ENCODE results near the gene SLCO2A1.

Gene SLCO2A1

DNA sequence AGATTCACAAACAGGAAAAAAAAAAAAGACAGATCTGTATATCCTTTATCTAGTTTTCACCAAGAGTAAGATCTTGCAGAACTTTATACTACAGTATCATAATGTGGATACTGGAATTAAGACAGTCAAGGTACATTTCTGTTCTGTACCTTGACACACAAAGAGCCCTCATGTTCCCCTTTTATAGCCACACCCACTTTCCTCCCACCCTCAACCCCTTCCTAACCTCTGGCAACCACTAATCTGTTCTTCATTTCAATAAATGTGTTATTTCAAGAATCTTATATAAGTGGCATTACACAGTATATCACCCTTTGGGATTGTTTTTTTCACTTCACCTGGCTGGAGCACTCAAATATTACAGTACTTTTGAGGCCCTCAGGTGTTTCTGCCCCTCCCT, 130.4 kb downstream of the SLCO2A1 start:
- no peak for DNase-seq (ENCODE audit: low read depth)

DNA sequence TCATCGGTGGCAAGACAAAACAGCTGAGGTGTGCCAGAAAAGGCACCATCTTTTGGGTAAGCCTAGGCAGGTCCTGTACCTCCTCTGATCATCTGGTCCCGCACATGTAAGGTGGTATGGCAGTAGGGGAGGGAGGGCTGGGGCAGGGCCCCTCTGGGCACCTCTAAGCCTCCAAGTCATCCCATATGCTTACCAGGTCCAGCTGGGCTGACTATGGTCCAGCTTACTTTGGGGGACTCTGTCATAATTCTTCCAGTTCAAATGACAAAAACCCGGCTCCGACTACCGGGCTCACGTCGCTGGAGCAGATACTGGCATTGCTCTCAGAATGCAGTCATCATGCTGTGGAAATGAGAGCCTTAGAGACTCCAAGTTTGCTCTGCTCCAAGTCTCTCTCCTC, 132.2 kb downstream of the SLCO2A1 start:
- no peak for DNase-seq (ENCODE audit: low read depth)

GRCh38 chr3:133896002-133896761, 133.5 kb downstream of the SLCO2A1 start:
- DNase-seq (ENCODE audit: low read depth), result no peak

- no peak for DNase-seq (ENCODE audit: low read depth)
Observed at GRCh38 chr3:133895208-133896001, 134.3 kb downstream of the SLCO2A1 start, which contains the start of gene RAB6B. Gene RAB6B (minus strand): TSS chr3:133895882. CDS start chr3:133895466, 416 bp downstream.

- DNase-seq (ENCODE audit: low read depth), result no peak
Observed at GRCh38 chr3:133894353-133895207, 135.1 kb downstream of the SLCO2A1 start.

- DNase-seq (ENCODE audit: low read depth), result no peak
Observed at GRCh38 chr3:133893683-133894352, 135.9 kb downstream of the SLCO2A1 start.

- no peak for DNase-seq (ENCODE audit: low read depth)
Observed at GRCh38 chr3:133892541-133893231, 137.0 kb downstream of the SLCO2A1 start.

- DNase-seq (ENCODE audit: low read depth), result no peak
Observed at GRCh38 chr3:133891662-133892378, 137.9 kb downstream of the SLCO2A1 start.

DNA sequence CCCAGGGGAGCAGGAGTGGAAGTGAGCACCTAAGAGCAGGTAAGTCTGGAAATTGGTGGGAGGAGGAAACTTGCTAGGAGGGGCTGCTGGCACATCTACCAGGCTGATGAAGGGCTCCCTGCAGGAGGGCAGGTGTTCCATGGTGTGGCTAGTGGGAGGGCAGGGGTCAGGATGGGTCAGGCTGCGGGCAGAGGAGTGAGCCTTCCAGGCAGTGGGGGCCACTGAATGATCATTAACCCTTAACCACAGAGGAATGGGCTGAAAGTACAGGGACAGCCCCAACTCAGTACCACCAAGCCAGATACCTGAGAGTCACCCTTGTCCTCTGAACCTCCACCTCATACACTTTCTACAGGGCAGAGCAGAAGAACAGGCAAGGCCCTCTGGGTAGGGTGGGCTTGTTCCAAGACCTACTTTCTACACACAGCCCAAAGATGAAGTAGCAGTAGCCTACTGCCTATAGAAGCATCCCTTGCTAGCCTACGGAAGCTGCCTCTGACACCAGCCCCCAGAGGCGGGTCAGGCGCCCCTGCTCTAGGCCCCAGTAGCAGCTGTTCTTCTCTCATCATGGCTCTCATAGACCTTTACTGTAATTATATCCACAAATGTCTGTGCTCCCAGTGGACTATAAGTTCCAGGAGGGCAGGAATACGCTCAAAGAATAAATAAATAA, 138.6 kb downstream of the SLCO2A1 start:
- no peak for DNase-seq (ENCODE audit: low read depth)

DNA sequence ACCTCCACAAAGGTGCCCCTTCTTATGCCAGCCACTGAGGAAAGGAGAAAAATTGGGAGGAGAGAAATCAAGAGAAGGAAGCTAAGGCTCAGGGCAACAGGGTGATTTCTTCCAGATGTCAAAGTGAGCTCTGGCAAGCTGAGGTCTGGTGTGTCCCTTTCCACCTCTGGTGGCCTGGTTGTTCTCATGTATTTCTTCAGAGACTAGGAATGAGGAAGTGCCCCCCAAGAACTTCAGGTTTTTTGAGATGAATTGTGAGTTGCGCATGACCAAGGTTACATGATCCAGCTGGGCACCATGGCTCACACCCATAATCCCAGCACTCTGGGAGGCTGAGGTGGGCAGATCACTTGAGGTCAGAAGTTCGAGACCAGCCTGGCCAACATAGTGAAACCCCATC, 139.7 kb downstream of the SLCO2A1 start:
- DNase-seq (ENCODE audit: low read depth), result no peak

GRCh38 chr3:133888726-133889340, 140.9 kb downstream of the SLCO2A1 start:
- no peak for DNase-seq (ENCODE audit: low read depth)

GRCh38 chr3:133887803-133888703, 141.7 kb downstream of the SLCO2A1 start:
- DNase-seq (ENCODE audit: low read depth), result no peak

DNA sequence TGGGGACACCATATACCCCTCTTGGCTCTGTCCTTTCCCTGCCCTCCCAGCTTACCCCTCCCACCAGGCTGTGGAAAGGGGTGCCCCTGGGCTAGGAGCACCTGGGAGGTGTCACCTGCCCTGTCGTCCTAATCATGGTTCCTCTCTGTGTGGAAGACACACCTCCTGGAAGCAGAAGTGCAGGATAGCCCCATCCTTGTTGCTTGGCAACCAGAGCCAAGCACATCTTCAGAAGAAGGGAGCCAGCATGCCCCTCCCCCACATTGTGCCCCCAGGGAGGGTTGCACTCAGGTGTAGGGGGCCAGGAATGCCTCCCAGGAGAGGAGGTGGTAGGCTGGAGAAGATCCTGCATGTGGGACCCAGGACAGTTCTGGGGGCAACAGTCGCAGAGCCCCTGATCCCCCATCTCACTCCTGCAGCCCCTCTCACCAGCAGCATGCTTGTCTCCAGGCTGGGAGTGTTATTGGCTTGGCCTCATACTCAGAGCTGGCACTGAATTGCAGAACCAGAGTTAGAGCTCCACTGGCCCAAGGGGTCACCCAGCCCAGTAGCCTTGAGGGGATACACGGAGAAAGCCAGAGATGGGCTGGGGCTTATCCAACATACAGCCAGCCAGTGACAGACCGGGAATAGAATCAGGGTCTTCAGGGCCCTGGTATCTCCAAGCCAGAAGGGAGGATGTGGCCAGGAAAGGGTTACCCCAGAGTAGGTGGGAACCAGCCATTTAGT, 142.5 kb downstream of the SLCO2A1 start:
- DNase-seq (ENCODE audit: low read depth), result no peak

DNA sequence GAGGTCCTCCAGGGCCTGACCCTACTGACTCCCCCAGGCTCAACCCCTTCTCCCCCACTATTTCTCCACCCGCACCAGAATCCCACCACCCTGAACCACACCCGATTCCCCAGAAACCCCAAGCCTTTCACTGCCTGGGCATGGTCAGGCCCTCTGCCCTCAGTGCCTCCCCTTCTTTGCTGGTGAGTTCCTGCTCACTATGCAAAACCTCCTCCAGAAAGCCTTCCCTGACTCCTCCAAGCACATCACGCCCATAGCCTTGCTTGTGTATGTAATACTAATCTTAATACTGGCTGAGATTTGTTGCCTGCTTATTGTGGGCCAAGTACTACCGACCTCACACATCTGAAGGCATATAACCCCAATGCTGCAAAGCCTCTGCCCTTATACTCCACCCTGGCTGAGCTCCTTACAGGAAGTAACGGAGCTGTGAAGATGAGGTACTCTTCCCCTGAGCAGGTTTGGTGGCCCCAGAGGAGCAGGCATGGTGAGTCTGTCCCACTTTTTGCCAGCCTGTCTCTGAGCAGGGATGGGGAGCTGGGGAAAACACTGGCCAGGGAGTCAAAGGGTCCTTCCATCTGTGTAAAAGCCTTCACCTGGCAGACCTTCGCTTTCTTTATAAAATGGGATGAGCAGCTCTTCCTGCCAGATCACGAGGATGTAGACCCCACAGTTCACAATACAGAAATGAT, 143.5 kb downstream of the SLCO2A1 start:
- no peak for DNase-seq (ENCODE audit: low read depth)

DNA sequence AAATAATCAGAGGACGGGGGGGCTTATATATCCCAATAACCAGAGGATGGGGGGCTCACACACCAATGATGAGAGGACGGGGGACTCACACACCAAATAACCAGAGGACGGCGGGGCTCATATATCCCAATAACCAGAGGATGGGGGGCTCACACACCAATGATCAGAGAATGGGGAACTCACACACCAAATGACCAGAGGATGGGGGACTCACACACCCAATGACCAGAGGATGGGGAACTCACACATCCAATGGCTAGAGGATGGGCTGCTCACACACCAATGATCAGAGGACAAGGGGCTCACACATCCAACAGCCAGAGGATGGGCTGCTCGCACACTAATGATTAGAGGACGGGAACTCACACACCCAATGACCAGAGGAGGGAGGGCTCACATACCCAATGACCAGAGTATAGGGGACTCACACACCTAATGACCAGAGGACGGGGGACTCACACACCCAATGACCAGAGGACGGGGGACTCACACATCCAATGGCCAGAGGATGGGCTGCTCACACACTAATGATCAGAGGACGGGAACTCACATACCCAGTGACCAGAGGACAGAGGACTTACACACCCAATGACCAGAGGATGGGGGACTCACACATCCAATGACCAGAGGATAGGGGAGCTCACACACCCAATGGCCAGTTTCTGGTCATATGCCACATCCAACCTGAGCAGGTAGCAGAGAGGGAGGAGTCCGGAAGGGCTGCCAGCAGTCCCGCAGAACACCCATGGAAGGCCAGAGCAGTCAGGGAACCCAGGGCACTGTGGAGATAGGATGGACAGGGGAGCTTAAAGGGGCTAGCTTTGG, 144.6 kb downstream of the SLCO2A1 start:
- no peak for DNase-seq (ENCODE audit: low read depth)

Data from stimulated activated CD8-positive, alpha-beta memory T cell treated with anti-CD3 and anti-CD28 coated beads, Interleukin-12 subunit alpha, Interleukin-12 subunit beta, amount 100 ng/mL, for 4 hours (primary cell).